ENCODE data around the gene CLEC4E.

GRCh38 chr12:8566525-8566924 is 25.8 kb upstream of the CLEC4E start:
- no peak for TF ChIP-seq CTCF (conservative IDR thresholded peaks at IDR 0.05; ENCODE audit: low read length)
- TF ChIP-seq EZH2phosphoT487 (IDR thresholded peaks at IDR 0.05; ENCODE audit: borderline replicate concordance): no peak

All from Loucy (cell line).